ENCODE results near the gene DLG5.

Gene DLG5

GRCh38 chr10:77887631-77888355, 38.8 kb downstream of the DLG5 start (continued):
- TF ChIP-seq ZBTB11 (tag by site-specific recombination; conservative IDR thresholded peaks at IDR 0.05; ENCODE audit: low read depth) (no peak), GLI2 (tag by site-specific recombination; IDR thresholded peaks at IDR 0.05; ENCODE audit: borderline replicate concordance, low read depth) (no peak), ZNF423 (tag by site-specific recombination; IDR thresholded peaks at IDR 0.05) (no peak), ZNF596 (tag by site-specific recombination; IDR thresholded peaks at IDR 0.05) (no peak), ZNF366 (tag by site-specific recombination; conservative IDR thresholded peaks at IDR 0.05) (no peak), ZNF514 (tag by site-specific recombination; IDR thresholded peaks at IDR 0.05) (no peak), GLIS1 (tag by site-specific recombination; IDR thresholded peaks at IDR 0.05) (no peak), INSM2 (tag by site-specific recombination; IDR thresholded peaks at IDR 0.05) (no peak), ZNF510 (tag by site-specific recombination; IDR thresholded peaks at IDR 0.05; ENCODE audit: insufficient replicate concordance) (no peak), KLF8 (tag by site-specific recombination; IDR thresholded peaks at IDR 0.05) (no peak), PATZ1 (tag by site-specific recombination; IDR thresholded peaks at IDR 0.05) (no peak), TRIM28 (IDR thresholded peaks at IDR 0.05; ENCODE audit: borderline replicate concordance, low read length) (0 out of 2 replicates have a peak, but pooled peaks have one; percentile 26)
- TF ChIP-seq, protein P1, sequence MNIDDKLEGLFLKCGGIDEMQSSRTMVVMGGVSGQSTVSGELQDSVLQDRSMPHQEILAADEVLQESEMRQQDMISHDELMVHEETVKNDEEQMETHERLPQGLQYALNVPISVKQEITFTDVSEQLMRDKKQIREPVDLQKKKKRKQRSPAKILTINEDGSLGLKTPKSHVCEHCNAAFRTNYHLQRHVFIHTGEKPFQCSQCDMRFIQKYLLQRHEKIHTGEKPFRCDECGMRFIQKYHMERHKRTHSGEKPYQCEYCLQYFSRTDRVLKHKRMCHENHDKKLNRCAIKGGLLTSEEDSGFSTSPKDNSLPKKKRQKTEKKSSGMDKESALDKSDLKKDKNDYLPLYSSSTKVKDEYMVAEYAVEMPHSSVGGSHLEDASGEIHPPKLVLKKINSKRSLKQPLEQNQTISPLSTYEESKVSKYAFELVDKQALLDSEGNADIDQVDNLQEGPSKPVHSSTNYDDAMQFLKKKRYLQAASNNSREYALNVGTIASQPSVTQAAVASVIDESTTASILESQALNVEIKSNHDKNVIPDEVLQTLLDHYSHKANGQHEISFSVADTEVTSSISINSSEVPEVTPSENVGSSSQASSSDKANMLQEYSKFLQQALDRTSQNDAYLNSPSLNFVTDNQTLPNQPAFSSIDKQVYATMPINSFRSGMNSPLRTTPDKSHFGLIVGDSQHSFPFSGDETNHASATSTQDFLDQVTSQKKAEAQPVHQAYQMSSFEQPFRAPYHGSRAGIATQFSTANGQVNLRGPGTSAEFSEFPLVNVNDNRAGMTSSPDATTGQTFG (tag by site-specific recombination; IDR thresholded peaks at IDR 0.05; ENCODE audit: borderline replicate concordance), result no peak
- TF ChIP-seq, protein P2, sequence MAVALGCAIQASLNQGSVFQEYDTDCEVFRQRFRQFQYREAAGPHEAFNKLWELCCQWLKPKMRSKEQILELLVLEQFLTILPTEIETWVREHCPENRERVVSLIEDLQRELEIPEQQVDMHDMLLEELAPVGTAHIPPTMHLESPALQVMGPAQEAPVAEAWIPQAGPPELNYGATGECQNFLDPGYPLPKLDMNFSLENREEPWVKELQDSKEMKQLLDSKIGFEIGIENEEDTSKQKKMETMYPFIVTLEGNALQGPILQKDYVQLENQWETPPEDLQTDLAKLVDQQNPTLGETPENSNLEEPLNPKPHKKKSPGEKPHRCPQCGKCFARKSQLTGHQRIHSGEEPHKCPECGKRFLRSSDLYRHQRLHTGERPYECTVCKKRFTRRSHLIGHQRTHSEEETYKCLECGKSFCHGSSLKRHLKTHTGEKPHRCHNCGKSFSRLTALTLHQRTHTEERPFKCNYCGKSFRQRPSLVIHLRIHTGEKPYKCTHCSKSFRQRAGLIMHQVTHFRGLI (tag by site-specific recombination; IDR thresholded peaks at IDR 0.05), result peak; percentile 60; the same call in 1 of the 2 replicates

All from HEK293 (cell line).